Measurements from ENCODE around the gene COPZ1. TPM values are rescaled to one million over a fixed set of nuclear protein-coding genes. Genes with fewer than 3 reads are reported as not detected.
A peak's percentile ranks its signal among the peaks of the same experiment; 100 is the strongest.

COPZ1 gene
- total and polyA plus RNA-seq, 9 of the 15 experiments (the other 6 are each of a cell fraction or from before 2014, with no cell fraction given): 137 to 487 (median 233) TPM

GRCh38 chr12:54279632-54280467, 45.1 kb upstream of the COPZ1 start, which contains the start of gene CBX5 (continued):
- TF ChIP-seq KLF16 (IDR thresholded peaks at IDR 0.05) (no peak), IRF2 (CRISPR knock-in tag; IDR thresholded peaks at IDR 0.05) (no peak), TFE3 (CRISPR knock-in tag; IDR thresholded peaks at IDR 0.05) (peak; percentile 1; the same call in 1 of the 2 replicates), ZNF695 (CRISPR knock-in tag; IDR thresholded peaks at IDR 0.05) (no peak), SMC3 (conservative IDR thresholded peaks at IDR 0.05; ENCODE audit: insufficient read depth, low read depth, low read length) (0 out of 2 replicates have a peak, but pooled peaks have one; percentile 7), POLR3A (IDR thresholded peaks at IDR 0.05; ENCODE audit: borderline replicate concordance, extremely low read depth, insufficient read depth, insufficient read length) (no peak), DMBX1 (CRISPR knock-in tag; IDR thresholded peaks at IDR 0.05; ENCODE audit: borderline replicate concordance) (no peak), TRIM25 (IDR thresholded peaks at IDR 0.05; ENCODE audit: borderline replicate concordance) (0 out of 2 replicates have a peak, but pooled peaks have one; percentile 11), REST (IDR thresholded peaks at IDR 0.05; ENCODE audit: borderline replicate concordance) (no peak), REST (CRISPR knock-in tag; IDR thresholded peaks at IDR 0.05; ENCODE audit: low read depth) (no peak)
